ENCODE results near the gene CYBC1. TPM values are rescaled to one million over a fixed set of nuclear protein-coding genes. Genes with fewer than 3 reads are reported as not detected.

CYBC1 gene
- total RNA-seq, 1 experiment from 2014 or later = 25.7 TPM

DNA sequence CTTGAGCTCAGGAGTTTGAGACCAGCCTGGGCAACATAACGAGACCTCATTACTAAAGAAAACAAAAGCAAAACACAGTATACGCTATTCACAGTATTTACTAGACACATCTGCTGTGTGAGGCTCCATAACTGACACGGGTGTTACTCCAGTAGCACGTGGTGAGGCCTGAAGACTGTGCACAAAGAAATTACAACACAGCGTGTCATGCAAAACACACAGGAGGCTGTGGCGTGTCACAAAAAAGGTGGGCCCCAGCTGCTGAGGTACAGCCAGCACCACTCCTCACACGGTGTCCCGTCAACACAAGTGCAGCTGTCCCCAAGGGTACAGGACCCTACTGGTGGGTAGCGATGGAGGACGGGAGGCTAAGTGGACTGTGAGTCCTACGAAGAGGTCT, 2.7 kb downstream of the CYBC1 start:
- DNase-seq (ENCODE audit: low read depth) = no peak

DNA sequence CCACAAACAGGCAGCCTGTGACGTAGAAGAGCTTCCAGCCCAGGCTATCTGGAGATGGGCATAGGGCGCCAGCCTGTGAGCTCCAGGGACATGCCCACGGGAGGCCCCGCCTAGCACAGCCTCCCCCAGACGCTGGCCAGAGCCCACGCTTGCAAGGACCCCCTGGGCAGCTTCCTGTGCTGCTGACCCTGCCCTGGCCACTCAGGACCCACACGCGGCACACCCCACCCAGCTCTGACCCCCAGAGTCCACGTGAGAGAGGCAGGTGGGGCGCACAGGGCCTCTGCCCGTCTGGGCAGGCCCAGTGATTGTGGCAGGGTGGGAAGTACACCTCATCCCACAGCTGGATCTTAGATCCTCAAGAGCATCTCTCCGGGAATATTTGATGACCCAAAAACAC, 3.9 kb downstream of the CYBC1 start:
- DNase-seq (ENCODE audit: low read depth) = no peak

DNA sequence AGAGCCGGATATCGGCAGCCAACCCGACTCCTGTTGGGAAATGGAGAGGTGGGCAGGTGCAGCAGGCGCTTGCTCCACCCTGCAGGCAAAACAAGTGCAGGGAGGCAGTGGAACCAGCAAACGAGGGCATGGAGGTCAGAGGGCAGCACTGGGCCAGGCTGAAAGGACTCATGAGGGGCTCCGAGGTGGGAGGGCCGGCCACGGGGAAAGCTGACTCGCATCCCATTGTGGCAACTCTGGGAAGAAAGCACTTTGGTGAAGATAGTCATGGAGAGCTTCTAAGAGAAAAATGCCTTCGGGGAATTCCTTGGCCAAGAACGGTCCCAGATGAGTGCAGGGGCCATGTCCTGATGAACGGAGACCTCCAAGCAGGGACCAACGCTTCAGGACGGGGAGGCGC, 4.4 kb downstream of the CYBC1 start:
- no peak for DNase-seq (ENCODE audit: low read depth)

DNA sequence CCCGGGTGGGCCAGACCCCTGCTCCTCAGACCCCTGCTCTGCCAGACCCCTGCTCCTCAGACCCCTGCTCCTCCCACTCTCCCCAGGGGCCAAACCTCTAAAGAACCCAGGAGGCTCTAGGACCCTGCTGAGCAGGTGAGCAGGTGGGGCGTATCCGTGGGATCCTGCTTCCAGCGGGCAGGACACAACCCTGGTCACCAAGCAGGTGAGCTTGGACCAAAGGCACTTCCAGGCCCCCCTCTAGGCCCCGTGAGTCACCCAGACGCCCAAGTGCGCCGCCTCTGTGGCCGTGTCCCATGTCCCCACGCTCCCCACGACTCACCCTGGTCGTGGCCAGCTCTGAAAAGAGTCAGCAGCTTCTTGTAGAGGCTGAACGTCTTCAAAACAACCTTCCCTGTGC, 5.0 kb downstream of the CYBC1 start:
- DNase-seq (ENCODE audit: low read depth) = no peak

DNA sequence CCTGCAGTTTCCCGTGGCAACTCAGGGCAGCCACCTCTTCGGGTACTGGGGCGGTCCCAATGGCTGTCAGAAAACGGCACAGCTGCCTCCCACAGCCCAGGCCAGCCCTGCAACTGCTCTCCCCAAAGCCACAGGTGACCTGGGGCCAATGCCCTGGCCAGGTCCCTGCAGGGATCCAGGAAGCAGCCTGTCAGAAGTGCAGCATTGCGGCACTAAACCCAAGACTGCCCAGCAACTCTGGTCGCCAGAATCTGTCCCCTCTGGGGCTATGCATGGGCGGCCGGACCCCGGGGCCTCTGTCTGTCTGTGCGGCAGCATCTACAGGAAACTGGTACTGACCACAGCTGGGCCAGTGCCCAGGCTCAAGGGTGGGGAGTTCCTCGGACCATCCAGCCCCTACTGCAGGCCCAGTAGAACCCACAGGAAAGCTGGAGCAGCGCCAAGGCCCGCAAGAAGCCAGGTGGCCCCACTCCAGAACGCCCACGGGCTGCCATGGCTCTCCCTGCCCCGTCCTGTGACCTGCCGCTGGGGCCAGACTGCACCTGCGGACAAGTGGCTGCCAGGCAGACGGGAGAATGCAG, 5.5 kb downstream of the CYBC1 start:
- peak; percentile 71 for DNase-seq (ENCODE audit: low read depth)

DNA sequence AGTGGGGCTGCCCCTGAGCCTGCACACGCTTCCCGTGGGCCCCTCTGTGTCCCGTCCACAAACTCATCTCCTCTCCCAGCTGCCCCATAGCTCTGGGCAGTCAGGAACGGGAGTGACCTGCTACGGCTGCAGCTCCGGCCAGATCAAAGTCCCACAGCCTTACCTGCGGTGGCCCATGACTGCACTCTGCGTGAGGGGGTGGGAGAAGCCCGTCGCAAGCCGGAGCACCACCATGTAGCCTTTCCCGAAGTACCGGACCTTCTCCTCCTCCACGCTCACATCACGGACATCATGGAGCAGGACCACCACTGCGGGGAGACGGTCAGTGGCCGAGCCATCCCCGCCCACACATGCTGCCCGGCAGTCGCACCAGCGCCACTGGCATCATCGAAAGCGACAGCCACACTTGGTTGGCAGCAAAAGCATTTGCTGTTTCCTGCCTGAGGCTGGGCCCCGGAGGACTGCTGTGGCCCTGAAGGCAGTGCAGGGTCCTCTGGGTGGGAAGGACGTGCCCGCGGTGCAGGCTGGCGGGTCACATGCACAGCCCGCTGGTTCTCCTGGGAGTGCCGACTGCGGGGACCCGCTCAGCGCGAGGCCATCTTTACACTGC, 6.2 kb downstream of the CYBC1 start:
- DNase-seq (ENCODE audit: low read depth) = no peak

DNA sequence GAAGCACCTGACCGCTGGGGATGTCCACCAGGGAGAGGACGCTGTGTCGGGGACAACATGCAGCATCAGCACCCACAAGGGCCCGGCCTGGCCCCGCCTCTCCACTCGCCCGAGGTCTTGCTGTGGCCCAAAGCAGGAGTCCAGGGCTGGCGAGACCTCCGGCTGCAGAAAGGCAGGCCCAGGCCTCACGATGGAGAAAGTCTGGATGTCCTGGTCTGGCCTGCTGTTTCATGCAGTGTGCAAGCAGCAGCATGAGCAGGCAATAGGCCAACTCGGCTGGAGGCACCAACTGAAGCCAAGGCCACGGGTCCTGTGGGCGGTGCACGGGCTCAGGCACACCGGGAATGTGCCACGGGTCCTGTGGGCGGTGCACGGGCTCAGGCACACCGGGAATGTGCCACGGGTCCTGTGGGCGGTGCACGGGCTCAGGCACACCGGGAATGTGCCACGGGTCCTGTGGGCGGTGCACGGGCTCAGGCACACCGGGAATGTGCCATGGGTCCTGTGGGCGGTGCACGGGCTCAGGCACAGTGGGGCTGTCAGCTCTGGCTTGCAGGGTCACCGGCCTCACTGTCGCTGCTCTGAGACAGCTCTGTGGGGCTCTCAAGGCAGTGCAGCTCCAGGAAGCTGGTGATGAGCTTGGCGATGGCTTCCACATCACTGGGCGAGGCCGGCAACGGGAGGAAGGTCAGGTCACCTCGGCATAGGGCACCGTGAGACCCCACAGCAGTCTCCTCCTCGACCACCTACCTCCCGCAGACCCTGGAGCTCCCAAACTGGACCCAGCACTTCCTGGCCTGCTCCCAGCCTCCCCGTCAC, 6.9 kb downstream of the CYBC1 start:
- DNase-seq (ENCODE audit: low read depth) = no peak

DNA sequence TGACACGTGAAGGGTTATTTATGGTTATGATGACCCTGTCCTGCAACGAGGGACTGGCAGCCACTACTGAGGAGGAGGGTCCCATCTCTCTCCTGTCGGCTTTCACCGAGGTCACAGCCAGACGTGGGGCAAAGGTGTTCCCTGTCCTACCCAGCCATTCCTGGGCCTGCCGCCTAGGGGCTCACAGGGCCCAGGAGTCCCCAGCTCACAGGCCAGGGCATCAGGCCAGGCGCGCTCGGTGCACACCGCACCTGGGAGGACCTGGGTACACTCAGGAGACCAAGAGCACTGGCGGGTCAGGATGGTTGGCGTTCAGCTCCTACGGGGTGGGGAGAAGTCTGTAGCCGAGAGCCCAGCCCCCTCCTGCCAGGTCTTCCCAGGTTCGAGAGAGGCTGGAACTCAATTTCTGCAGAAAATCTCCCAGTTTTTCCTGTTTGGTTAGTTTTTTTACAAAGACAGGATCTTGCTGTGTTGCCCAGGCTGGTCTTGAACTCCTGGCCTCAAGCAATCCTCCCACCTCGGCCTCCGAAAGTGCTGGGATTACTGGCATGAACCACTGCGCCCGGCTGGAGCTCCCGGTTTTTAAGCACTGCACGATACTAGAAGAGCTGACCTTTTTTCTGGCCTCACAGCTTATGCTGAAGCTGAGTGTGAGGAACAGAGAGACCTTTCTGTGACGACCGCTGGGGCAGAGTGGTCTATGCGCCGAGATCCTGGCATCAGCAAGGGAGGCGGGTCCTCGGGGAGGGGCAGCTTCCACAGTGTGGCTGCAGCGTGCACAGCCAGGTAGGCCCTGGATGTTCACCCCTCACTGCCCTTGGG, 7.7 kb downstream of the CYBC1 start:
- DNase-seq (ENCODE audit: low read depth) = no peak

DNA sequence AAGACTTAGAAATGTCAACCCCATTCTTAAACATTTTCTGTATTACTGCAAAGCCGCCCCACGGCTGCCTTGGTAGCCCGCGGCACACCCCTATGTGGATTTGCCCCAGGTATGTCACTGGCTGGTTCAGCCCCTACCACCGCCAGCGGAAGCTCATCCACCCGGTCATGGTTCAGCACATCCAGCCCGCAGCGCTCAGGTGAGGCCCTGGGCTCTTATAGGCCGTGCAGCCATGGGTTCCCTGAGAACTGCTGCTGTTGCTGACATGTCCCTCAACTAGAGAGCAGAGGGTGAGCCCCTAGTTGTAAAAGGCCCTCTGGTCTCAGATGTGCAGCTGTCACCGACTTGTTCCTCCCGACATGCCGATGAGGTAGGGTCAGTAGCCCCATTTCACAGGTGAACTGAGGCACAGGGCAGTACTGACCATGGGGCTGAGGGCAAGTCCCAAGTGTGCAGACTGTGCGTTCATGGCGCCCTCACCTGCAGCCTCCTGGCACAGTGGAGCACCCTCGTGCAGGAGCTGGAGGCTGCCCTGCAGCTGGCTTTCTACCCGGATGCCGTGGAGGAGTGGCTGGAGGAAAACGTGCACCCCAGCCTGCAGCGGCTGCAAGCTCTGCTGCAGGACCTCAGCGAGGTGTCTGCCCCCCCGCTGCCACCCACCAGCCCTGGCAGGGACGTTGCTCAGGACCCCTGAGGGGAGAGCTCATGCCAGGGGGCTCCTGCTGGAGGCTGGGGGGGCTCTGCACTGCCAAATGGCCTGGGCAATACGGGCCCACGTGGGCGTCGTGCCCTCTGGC, 8.7 kb downstream of the CYBC1 start:
- no peak for DNase-seq (ENCODE audit: low read depth)

DNA sequence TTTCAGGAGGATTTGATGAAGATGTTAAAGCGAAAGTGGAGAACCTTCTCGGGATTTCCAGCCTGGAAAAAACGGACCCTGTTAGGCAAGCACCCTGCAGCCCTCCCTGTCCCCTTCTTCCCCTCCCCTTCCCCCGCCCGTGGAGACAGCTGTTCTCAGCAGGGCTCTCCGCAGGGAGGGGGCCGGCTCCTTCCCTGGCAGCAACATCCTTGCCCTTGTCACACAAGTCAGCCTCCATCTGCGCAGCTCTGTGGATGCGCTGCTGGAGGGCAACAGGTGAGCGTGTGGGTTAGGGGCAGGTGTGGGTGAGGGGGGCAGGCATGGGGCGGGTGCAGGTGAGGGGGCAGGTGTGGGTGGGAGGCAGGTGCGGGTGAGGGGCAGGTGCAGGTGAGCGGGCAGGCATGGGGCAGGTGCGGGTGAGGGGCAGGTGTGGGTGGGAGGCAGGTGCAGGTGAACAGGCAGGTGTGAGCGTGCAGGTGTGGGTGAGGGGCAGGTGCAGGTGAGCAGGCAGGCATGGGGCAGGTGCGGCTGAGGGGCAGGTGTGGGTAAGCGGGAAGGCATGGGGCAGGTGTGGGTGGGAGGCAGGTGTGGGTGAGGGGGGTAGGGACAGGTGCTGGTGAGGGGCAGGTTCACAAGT, 9.4 kb downstream of the CYBC1 start:
- no peak for DNase-seq (ENCODE audit: low read depth)

DNA sequence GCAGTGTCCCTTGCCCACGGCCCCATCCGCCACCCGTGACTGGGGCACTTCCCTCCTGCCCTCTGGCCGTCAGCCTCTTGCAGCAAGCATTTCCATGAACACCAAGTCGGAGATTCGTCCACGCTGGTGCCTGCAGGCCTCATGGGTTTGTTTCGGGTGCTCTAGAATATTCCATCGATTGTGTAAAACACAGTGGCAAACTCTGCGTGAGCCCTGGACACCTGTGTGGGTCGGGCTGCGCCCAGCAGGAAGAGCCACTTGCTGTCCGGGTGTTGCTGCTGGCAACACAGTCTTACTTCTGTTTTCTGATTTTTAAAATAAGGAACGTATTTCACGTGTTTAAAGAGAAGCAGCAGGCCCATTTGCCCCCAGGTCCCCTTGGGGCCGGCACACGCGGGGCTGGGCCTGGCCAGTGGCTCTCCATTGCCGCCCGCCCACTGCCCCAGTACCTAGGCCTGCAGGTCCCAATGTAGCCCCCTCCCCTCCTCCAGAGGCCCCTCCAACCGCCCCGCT, 10.0 kb downstream of the CYBC1 start:
- no peak for DNase-seq (ENCODE audit: low read depth)

DNA sequence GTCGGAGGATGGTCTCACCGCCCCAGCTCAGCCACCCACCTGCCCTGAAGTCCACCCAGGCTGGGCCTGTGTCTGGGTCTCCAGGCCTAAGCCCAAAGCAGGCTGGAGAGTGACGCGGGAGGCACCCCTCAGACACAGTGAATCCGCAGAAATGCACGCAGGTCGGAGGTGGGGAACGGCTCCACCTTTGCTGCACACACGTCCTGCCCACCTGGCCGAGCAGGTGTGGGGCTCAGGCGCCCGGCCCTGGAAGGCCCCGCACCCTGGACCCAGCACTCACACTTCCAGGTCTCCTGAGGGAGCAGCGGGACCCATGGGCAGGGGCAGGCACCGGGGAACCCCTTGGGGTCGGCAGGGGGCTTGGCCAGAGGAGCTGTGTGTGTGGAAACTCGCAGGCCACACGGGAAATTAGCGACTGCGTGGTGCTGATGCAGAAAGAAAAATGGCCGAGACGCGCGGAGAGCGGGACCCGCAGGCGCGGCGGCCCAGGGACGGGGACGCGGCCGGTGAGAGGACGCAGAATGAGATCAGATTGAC, 10.7 kb downstream of the CYBC1 start:
- no peak for DNase-seq (ENCODE audit: low read depth)

DNA sequence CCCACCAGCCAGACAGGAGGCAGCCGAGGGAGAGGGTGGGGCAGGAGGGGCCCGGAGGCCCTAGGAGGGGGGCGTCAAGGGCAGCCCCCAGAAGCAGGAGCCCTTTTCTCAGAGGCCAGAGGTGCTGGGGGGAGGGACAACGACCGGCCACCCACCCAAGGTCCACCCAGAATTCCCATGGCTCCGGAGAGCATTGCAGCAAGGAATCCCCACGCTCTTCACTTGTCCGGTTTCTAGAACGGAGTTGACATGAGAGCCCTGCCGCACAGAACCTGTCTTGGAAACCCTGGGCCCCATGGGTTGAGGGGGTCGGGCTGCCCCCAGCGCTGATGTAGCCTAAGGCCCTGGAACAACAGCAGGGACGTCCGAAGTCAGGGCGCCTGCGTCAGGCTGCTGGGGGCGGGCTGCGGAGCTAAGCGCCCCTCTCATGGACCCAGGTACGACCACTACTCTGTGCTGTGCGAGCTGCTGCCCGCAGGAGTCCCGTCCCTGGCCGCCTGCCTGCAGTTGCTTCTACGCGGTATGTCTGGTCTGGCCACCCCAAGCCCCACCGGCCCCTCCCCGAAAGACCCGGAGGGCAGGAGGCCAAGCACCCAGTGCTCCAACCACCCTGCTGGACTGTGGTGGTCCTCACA, 11.2 kb downstream of the CYBC1 start:
- DNase-seq (ENCODE audit: low read depth) = no peak

DNA sequence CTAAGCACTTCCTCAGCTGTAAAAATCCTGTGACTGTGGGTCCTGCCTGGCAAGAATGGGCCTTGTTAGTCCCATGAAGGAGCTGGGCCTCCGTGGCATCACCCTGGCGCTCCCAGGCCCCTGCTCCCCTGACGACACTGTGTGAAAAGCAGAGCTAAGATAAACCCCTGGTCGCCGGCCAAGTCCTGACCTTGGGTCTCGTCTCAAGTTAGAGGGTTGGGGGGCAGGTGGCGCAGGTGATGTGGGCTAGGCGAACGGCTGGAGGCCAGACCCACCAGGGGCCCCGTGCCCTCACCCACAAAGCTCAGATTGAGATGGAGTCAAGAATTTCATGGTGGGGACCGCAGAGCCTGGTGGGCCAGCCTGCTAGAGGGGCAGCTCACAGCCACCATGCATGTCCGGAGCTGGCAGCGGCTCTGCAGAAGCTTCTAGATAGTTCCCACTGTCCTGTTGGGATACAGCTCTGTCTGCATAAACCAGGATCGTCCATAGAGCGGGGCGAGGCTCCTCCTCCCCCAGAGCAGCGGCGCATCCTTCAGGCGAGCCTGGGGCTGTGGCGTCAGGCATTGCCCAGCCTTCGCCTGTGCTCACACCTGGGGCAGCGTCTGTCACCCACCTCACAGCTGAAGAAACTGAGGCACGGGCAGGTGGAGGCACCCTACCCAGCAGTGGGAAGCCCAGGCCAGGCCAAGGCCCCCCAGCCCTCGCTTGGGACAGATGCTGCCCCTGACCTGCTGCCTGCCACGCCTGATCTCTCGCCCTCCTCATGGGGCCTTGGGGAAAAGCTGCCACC, 12.0 kb downstream of the CYBC1 start:
- DNase-seq (ENCODE audit: low read depth) = no peak

DNA sequence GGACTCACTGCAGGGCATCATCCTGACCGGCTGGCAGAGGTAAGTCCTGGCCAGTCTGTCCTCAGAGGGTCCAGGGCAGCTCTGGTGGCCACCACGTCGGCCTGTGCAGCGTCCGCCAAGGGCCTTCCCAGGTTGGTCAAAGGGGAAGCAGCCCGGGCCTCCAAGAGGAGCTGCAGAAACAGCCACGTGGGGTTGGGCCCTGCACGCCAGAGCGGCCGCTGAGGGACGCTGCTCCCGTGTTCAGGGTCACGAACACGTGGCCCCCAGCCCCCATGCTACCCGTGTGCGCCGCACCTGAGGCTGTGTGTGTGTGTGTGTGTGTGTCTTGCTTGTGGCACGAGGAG, 13.3 kb downstream of the CYBC1 start:
- no peak for DNase-seq (ENCODE audit: low read depth)

DNA sequence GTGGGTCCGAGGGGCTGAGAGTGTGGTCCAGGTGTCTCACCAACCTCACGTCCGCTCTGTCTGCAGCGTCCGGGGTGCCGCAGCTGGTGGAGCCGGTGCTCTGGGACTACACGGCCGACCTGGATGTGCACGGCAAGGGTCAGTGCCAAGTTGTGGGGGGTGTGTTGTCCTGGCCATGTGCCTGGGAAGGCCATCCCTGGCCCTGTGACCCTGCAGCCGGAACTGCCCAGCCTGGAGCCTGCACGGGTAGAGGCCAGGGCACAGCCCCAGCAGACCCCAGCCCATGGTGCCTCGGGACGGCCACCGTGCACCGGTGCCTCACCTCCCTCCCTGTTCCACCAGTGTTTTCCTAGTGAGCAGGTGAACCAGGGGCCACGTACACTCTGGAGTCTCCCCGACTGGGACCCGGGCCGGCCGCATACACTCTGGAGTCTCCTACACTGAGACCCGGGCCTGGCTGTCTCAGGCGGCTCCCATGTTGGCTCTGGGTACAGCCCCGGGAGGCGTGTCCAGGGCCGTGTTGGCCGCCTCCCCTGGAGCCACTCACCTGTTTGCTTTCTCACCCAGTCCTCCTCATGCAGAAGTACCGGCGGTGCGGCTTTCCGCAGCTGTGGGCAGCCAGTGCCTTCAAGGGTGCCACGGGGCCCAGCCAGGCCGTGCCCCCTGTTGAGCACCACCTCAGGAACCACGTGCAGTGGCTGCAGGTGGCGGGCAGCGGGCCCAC, 13.8 kb downstream of the CYBC1 start:
- DNase-seq (ENCODE audit: low read depth) = no peak

DNA sequence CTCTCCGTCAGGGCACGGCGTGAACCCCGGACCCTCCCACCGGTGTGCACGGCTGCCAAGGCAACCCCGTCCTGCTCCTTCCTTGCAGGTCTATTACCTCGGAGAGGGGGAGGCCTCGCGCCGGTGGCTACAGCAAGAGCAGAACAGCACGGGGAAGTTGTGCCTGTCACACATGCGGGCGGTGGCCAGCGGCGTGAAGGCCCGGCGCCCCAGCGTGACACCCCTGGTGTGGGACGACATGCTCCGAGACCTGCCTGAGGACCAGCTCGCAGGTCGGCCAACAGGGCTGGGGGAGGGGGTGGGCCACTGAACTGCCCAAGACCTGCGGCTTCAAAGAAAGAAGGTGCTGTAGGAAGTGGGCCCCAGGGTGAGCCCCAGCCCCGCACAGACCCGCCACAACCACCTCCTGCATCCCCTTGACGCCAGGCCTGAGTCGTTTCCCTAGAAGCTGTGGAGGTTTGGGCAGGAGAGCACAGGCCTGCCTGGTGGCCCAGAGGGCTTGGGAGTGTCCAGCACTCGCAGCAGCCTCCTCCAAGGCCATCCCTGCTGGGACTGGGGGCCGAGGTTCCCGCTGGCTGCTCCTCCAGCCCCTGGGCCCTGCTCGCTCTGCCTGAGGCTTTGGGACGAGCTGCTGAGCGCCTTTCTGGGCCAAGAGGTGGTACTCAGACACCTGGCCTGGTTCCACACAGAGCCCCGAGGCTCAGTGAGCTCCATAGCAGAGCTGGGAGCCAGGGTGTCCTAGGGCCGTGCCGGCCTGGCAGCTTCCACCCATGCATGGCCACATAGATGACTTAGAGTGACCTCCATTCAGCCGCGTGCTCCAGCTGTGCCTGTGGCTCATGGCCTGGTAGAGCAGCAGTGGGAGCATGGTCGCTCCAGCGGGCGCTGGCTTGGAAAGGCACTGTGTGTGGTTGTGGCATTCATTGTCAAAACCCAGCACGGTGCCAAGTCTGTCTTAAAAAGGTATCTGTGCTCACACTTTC, 14.7 kb downstream of the CYBC1 start:
- no peak for DNase-seq (ENCODE audit: low read depth)

Measured in RPMI7951 (cell line).